ENCODE results near the gene ESD. TPM values are rescaled to one million over a fixed set of nuclear protein-coding genes. Genes with fewer than 3 reads are reported as not detected.

The ESD gene, protein sequence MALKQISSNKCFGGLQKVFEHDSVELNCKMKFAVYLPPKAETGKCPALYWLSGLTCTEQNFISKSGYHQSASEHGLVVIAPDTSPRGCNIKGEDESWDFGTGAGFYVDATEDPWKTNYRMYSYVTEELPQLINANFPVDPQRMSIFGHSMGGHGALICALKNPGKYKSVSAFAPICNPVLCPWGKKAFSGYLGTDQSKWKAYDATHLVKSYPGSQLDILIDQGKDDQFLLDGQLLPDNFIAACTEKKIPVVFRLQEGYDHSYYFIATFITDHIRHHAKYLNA
- total RNA-seq (2022; extraction: Qiagen RNA extraction) = 80.5 to 96.5 TPM (median 87.0 TPM) in 5 replicates

DNA sequence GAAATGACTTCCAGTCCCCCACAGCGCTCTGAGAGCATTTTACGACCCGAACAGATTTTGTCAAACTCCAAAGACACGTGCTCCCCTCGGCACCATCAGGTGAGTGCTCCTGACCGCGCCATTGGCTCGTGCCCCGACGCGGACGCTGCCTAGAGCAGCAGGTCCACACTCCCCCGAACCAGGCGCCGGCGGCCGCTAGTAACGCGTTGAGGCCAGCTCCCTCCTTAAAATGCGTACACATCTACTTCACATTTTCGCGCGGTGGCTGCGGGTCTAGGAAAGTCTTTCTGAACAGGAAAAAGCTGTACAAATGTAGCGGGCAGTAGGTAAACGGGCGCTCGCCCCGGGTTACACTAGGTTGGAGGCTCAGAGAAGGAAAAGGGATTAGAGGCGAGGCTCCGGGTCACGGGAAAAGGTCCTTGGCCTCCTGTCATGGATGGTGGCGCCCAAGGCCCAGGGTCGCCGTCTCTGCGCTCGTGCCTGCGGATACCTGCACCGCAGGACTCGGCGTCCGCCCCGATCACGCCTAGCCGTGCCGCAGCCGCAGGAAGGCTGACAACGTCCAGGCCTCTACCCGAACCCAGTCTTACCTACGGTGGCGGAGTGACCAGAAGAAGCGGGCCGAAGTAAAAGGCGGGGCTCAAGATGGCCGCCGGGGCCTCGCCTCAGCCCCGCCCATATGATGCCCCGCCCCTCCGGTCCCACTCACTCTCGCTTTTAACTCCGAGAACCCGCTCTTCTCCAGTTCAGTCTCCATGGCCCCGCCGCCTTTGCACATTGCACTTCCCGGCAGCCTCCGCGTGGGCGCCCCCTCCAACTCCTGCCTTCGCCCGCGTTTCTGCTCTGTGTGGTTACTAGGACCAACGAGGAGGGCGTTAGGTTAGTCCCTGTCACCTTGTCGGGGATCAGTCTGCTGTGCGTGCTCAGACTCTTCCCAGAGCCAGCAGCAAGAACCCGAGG lies at the start of gene ESD:
TSS of gene ESD (minus strand) at position 647 of the 960 bp plus-strand sequence. CDS start 5,748 bp downstream, outside the sequence.

Other genes with a start within 250 kb of the ESD start
- gene LRCH1, start 244.0 kb downstream of the ESD start, total RNA-seq (2022; extraction: Qiagen RNA extraction) = 6.9 to 11.8 TPM (median 9.3 TPM) in 5 replicates
- not detected in 5 replicates for gene HTR2A, start 99.9 kb upstream of the ESD start, total RNA-seq (2022; extraction: Qiagen RNA extraction)